GM13977 (cell line): ENCODE data around the gene TTC29.

Experiments
- DNase-seq: peaks from one replicate; pipeline ENCODE4 v3.0.0; 2012; ENCODE audit warnings: low spot score
- in situ Hi-C: fragments of 300-500 bp; cut with MboI; formaldehyde crosslinking; loops from one replicate; pipeline ENCODE4 v1.12.0; 2022; ENCODE audit warnings: low sequenced_read_pairs, low pct_unique_long_range_greater_than_20kb, mixed read lengths, inconsistent platforms; ENCODE audit not compliant: unreplicated experiment
- TF ChIP-seq, protein P1 (sequence below): IDR thresholded peaks from 2 replicates; pipeline ENCODE4 v1.5.1; 2012; ENCODE audit warnings: mild to moderate bottlenecking, control low read depth; ENCODE audit not compliant: insufficient read depth; ENCODE audit errors: extremely low read depth, missing control alignments

The TTC29 gene

DNA sequence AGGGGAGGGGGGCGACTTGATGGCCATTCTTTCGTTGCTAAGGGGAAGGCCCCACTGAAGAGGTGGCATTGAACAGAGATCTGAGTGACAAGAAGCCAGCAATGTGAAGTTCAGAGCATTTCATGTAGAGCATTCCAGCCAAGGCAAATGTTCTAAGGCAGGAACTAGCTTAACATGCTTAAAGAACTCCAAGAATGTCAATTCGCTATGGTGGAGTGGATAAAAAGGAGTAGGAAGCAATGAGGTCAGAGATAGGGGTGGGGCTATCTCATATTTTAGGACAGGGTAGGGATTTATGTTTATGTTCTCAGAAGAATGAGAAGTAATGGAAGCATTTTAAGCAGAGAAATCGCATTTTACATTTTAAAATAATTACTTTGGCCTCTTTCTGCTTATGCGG, 130.9 kb downstream of the TTC29 start:
- TF ChIP-seq, protein P1, sequence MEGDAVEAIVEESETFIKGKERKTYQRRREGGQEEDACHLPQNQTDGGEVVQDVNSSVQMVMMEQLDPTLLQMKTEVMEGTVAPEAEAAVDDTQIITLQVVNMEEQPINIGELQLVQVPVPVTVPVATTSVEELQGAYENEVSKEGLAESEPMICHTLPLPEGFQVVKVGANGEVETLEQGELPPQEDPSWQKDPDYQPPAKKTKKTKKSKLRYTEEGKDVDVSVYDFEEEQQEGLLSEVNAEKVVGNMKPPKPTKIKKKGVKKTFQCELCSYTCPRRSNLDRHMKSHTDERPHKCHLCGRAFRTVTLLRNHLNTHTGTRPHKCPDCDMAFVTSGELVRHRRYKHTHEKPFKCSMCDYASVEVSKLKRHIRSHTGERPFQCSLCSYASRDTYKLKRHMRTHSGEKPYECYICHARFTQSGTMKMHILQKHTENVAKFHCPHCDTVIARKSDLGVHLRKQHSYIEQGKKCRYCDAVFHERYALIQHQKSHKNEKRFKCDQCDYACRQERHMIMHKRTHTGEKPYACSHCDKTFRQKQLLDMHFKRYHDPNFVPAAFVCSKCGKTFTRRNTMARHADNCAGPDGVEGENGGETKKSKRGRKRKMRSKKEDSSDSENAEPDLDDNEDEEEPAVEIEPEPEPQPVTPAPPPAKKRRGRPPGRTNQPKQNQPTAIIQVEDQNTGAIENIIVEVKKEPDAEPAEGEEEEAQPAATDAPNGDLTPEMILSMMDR: no peak
- in situ Hi-C loops: no loop called here
- no peak for DNase-seq

DNA sequence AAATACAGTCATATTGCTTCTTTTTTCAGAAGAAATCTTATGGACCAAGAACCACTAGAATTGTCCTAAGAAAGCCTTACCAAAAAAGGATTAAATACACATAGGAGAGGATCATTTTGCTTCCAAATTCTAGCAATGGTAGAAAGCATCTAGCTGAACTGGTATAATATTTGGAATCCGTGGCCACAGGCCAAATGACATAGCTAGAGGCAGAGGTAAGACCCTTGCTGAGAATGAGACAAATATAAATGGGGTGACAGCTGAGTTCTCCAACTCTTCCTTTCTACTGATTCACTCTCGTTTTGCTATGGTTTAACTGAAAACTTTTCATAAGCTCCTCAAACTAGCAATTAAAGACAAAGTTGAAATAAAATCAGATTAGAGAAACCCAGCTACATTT, 150.0 kb downstream of the TTC29 start:
- in situ Hi-C loops: no loop called here
- TF ChIP-seq, protein P1: no peak
- no peak for DNase-seq

DNA sequence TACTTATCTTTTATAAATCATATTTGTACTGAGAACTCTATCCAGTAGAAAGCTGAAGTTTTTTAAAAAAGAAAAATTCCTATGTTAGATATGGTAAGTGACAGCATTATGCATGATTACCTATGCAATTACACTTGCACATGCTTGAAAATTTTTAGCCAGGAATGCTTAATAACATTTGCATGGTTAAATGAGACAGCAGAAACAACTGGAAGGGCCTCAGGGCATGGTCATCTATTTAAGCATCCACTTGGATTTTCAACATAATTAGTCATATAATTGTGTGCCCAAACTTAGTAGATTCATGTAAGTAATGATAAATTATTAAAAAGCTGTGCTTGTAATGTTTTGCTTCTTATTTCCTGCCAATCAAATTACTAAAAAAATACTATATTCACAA, 151.9 kb downstream of the TTC29 start:
- TF ChIP-seq, protein P1: no peak

DNA sequence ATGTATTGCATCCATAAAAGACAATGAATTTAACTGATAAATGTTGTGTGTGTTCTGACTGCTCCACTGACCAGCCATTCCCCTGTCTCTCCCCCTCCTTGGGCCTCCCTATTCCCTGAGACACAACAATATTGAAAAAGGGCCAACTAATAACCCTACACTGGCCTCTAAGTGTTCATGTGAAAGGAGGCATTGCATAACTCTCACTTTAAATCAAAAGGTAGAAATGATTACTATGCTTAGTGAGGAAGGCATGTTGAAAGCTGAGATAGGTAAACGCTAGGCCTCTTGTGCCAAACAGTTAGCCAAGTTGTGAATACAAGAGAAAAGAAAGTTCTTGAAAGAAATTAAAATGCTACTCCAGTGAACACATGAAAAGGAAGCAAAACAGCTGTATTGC, 154.2 kb downstream of the TTC29 start:
- no peak for DNase-seq
- TF ChIP-seq, protein P1: no peak
- in situ Hi-C loops: no loop called here

More for the DNA sequence above, 151.9 kb downstream of the TTC29 start:
- in situ Hi-C loops: no loop called here
- DNase-seq: no peak

DNA sequence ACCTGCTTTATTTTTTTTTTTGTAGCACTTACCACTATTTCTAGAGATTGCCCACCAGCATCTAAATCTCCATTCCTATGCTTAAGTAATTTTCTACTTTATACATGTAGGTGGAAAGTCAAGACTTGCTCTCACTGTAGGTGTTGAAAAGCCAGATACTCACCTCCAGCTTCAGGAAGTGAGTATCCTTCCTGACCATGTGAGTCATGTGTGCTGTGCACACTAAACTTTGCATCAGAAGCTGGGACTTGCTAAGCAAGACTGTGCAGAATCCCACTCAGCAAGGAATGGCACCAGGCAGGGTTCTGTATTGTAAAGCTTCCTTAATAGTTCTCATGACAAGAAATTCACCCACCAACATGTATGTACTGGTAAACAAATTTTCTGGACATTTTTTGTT, 155.1 kb downstream of the TTC29 start:
- in situ Hi-C loops: no loop called here
- no peak for DNase-seq
- TF ChIP-seq, protein P1: no peak

DNA sequence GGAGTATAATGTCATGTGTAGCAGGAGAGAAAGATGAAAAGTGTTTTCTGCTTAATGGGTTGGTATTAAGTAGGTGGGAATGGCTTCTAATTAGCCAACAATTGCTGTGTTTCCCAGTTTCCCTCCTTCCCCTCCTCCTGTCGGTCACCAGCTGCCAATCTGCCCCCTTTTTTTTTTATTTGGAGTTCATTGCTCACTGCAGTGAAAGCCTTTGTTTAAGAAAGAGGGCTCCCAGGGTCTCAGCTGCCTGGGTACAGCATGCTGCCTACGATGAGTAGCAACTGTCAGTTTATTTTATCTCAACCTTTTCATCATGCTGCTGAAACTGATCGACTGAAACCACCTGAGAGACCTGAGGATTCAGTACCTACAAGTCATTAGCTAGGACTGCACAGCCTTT, 157.9 kb downstream of the TTC29 start:
- no peak for DNase-seq
- TF ChIP-seq, protein P1: no peak
- in situ Hi-C loops: no loop called here

DNA sequence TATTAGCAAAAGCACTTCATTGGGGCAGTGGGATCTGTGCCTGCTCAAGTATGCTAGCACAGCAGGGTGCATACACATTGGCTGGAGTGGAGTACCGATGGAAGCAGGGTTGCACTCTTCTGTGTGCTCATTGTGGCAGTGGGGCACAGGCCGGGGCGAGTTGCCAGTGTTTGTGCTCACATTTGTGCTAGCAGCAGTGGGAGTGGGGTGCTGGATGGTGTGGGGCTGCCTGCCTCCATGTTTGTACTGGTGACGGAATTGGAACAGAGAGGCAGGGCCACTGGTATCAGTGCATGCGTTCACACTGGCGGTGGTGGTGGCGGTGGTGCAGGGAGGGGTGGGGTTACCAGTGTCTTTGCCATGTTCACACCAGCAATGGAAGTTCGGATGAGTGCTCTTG, 169.0 kb downstream of the TTC29 start:
- DNase-seq: no peak
- in situ Hi-C loops: no loop called here
- TF ChIP-seq, protein P1: no peak
